Esophagus muscularis mucosa (tissue), 4 donors: ENCODE results near the gene TNRC6C. TPM values are rescaled to one million over a fixed set of nuclear protein-coding genes. Genes with fewer than 3 reads are reported as not detected.
"Not testable (repeated sequence)": the region's sequence is repeated elsewhere in the genome, so short reads cannot be mapped to it uniquely, and the experiment has no call there.

ENCODE experiments used
- DNase-seq: peaks from one replicate; pipeline ENCODE4 v3.0.0-alpha.2; 2017; ENCODE audit errors: extremely low spot score
- H3K27ac ChIP-seq, 4 donors: fragments of 200-600 bp; sonication (generic); replicated peaks in 1 of 4; 1 replicate in 3 of 4; 2 replicates in 1 of 4; pipeline ENCODE4 v1.5.1; 2016 to 2019; ENCODE audit warnings: mild to moderate bottlenecking in 1 of 4
- H3K27me3 ChIP-seq, 4 donors: fragments of 200-600 bp; sonication (generic); one replicate each; pipeline versions ENCODE4 v1.5.1 to v1.6.0; 2016 to 2019
- H3K36me3 ChIP-seq, 4 donors: fragments of 200-600 bp; sonication (generic); one replicate each; pipeline ENCODE4 v1.5.1; 2016 to 2019
- H3K4me1 ChIP-seq, 4 donors: fragments of 200-600 bp; sonication (generic); one replicate each; pipeline ENCODE4 v1.5.1; 2016 to 2019
- H3K4me3 ChIP-seq, 4 donors: fragments of 200-600 bp; sonication (generic); 1 replicate in 2 of 4; 2 replicates in 2 of 4; pipeline ENCODE4 v1.5.1; 2016 to 2019; ENCODE audit warnings: mild to moderate bottlenecking in 4 of 4, moderate library complexity in 1 of 4
- H3K9me3 ChIP-seq, 4 donors: fragments of 200-600 bp; sonication (generic); 1 replicate in 3 of 4; 2 replicates in 1 of 4; pipeline ENCODE4 v1.5.1; 2016 to 2019
- CTCF ChIP-seq, 3 experiments: fragments of 200-600 bp in 2 of 3; fragments of 450-650 bp in 1 of 3; sonication (generic) in 2 of 3; IDR thresholded peaks; one replicate each; pipeline ENCODE4 v1.5.1; 2017 to 2019; ENCODE audit warnings: antibody characterized with exemption in 3 of 3, mild to moderate bottlenecking in 2 of 3, moderate library complexity in 1 of 3
- EP300 ChIP-seq: sonication (generic); formaldehyde crosslinking; IDR thresholded peaks from one replicate; pipeline ENCODE4 v1.6.1; 2017; ENCODE audit warnings: antibody characterized with exemption
- POLR2A ChIP-seq: fragments of 450-650 bp; IDR thresholded peaks from one replicate; pipeline ENCODE4 v1.6.1; 2017; ENCODE audit warnings: antibody characterized with exemption, moderate library complexity, mild to moderate bottlenecking, low read depth
- POLR2AphosphoS5 ChIP-seq, 2 donors: sonication (generic); formaldehyde crosslinking; IDR thresholded peaks; one replicate each; pipeline ENCODE4 v1.6.1; 2017; ENCODE audit warnings: antibody characterized with exemption in 2 of 2
- WGBS: methylation state at CpG from one replicate; pipeline ENCODE4 v1.1.5; 2018; 5-methylcytosine and 5-hydroxymethylcytosine counted together
- intact Hi-C: fragments of 100-400 bp; cut with DNase I; formaldehyde crosslinking; loops from one replicate; pipeline ENCODE4 v1.15.1; 2023
- total RNA-seq, 4 donors: library from RNA; depleted of rRNA; stranded (reverse); fragments of >200 nt; gene quantifications; one replicate each; pipeline versions ENCODE4 v1.1.0 to v1.2.1, GENCODE V29; 2016

TNRC6C gene
- total RNA-seq, 4 donors from 2014 or later, result 21.4 to 31.6 (median 29.0) TPM

GRCh38 chr17:78063489-78063888 lies 105.0 kb downstream of the TNRC6C start:
- H3K4me1 ChIP-seq, result peaks cover 6 to 25% (median 17%) of the 10 kb centered on the region in 4 donors
- H3K9me3 ChIP-seq, result no peaks in the 10 kb centered on the region
- TF ChIP-seq EP300, result no peak
- no peak for TF ChIP-seq POLR2A
- TF ChIP-seq CTCF (IDR thresholded peaks at IDR 0.05), result no peak
- TF ChIP-seq POLR2AphosphoS5 (IDR thresholded peaks at IDR 0.05), result no peak
- H3K4me3 ChIP-seq, result no peak overlapping the region
- no peak overlapping the region for H3K27ac ChIP-seq
- H3K36me3 ChIP-seq, result peaks cover 10 to 28% (median 24%) of the 10 kb centered on the region in 4 donors
- intact Hi-C loops, result no loop called here
- no peaks in the 10 kb centered on the region for H3K27me3 ChIP-seq
- DNase-seq, result no peak

GRCh38 chr17:78064708-78065107 lies 106.2 kb downstream of the TNRC6C start:
- Histone ChIP-seq H3K9me3 (no peaks in the 10 kb centered on the region), H3K4me1 (peaks cover 0 to 12% (median 5%) of the 10 kb centered on the region in 4 donors), H3K27me3 (no peaks in the 10 kb centered on the region), H3K36me3 (peaks cover 16 to 41% (median 32%) of the 10 kb centered on the region in 4 donors), H3K4me3 (no peak overlapping the region), H3K27ac (no peak overlapping the region)
- TF ChIP-seq EP300 (no peak), POLR2A (no peak), POLR2AphosphoS5 (IDR thresholded peaks at IDR 0.05) (no peak), CTCF (IDR thresholded peaks at IDR 0.05) (no peak)
- 88% methylated on average over 4 of the region's 4 CpGs for WGBS
- intact Hi-C loops, result no loop called here
- no peak for DNase-seq

GRCh38 chr17:78066976-78067375 lies 108.5 kb downstream of the TNRC6C start:
- H3K4me1 ChIP-seq, result peaks cover 0 to 10% (median 7%) of the 10 kb centered on the region in 4 donors
- H3K27ac ChIP-seq, DNase-seq, H3K4me3 ChIP-seq, H3K27me3 ChIP-seq, intact Hi-C loops, H3K9me3 ChIP-seq: not testable (repeated sequence)
- peaks cover 28 to 62% (median 50%) of the 10 kb centered on the region in 4 donors for H3K36me3 ChIP-seq
- 96% methylated on average over 4 of the region's 4 CpGs for WGBS

- WGBS, result 50% methylated on average over 4 of the region's 4 CpGs
- no peaks in the 10 kb centered on the region for H3K9me3 ChIP-seq
- no peaks in the 10 kb centered on the region for H3K27me3 ChIP-seq
- H3K36me3 ChIP-seq, result peaks cover 55 to 88% (median 76%) of the 10 kb centered on the region in 4 donors
- intact Hi-C loops, result no loop called here
- no peak for TF ChIP-seq POLR2A
- no peak for TF ChIP-seq EP300
- no peak for TF ChIP-seq POLR2AphosphoS5 (IDR thresholded peaks at IDR 0.05)
- no peak for TF ChIP-seq CTCF (IDR thresholded peaks at IDR 0.05)
- no peak overlapping the region for H3K27ac ChIP-seq
- DNase-seq, result no peak
- no peak overlapping the region for H3K4me3 ChIP-seq
- peaks cover 0 to 5% (median 0%) of the 10 kb centered on the region in 4 donors for H3K4me1 ChIP-seq
Observed at GRCh38 chr17:78069695-78070094, 111.2 kb downstream of the TNRC6C start.

- H3K4me1 ChIP-seq, result peaks cover 0 to 5% (median 0%) of the 10 kb centered on the region in 4 donors
- H3K27me3 ChIP-seq, result no peaks in the 10 kb centered on the region
- DNase-seq, result no peak
- no peaks in the 10 kb centered on the region for H3K9me3 ChIP-seq
- H3K4me3 ChIP-seq, result no peak overlapping the region
- intact Hi-C loops, result no loop called here
- WGBS, result 97% methylated on average over 3 of the region's 3 CpGs
- TF ChIP-seq EP300, result no peak
- no peak overlapping the region for H3K27ac ChIP-seq
- H3K36me3 ChIP-seq, result peaks cover 77 to 99% (median 91%) of the 10 kb centered on the region in 4 donors
Observed at GRCh38 chr17:78072961-78073360, 114.5 kb downstream of the TNRC6C start.

- 96% methylated on average over 10 of the region's 10 CpGs for WGBS
- TF ChIP-seq CTCF (IDR thresholded peaks at IDR 0.05) (no peak), POLR2A (no peak), EP300 (no peak), POLR2AphosphoS5 (IDR thresholded peaks at IDR 0.05) (no peak)
- no peak for DNase-seq
- H3K4me3 ChIP-seq, result no peak overlapping the region
- H3K27ac ChIP-seq, result no peak overlapping the region
- no peaks in the 10 kb centered on the region for H3K27me3 ChIP-seq
- H3K4me1 ChIP-seq, result peaks cover 0 to 3% (median 0%) of the 10 kb centered on the region in 4 donors
- intact Hi-C loops, result no loop called here
- H3K36me3 ChIP-seq, result peaks cover 79 to 100% (median 96%) of the 10 kb centered on the region in 4 donors
- no peaks in the 10 kb centered on the region for H3K9me3 ChIP-seq
Observed at GRCh38 chr17:78075011-78075410, 116.5 kb downstream of the TNRC6C start.
